A549 (cell line): ENCODE results near the gene LMAN1L. TPM values are rescaled to one million over a fixed set of nuclear protein-coding genes. Genes with fewer than 3 reads are reported as not detected.

ENCODE experiments used
- ATAC-seq, 2 experiments: fragments of 200-7000 bp in 1 of 2; fragments of >200 bp in 1 of 2; cut with Nextera tagmentation in 1 of 2; cut with Tn5 transposase in 1 of 2; 3 replicates each; pipeline versions ENCODE4 v1.8.0 to v1.9.1; 2018 to 2020; ENCODE audit warnings: mild to moderate bottlenecking in 1 of 2, moderate library complexity in 1 of 2
- CTCF ChIA-PET: fragments of 300-600 bp; sonication (Branson Sonifier 250); formaldehyde crosslinking; extraction: SDS; loops from one replicate; lab custom pipeline; 2021; ENCODE audit warnings: antibody characterized with exemption, inconsistent platforms; lab: Yijun Ruan, JAX
- POLR2A ChIA-PET: fragments of 350-600 bp; formaldehyde crosslinking; extraction: SDS; loops from one replicate; lab custom pipeline; 2021; ENCODE audit warnings: antibody characterized with exemption, inconsistent platforms; lab: Yijun Ruan, JAX
- DNase-seq, 2 experiments: peaks; one replicate each; pipeline versions ENCODE4 v3.0.0 to v3.0.0-alpha.2; 2011 to 2016; ENCODE audit warnings: low read depth in 1 of 2, low spot score in 1 of 2
- FAIRE-seq: peaks from 2 replicates; lab custom pipeline; 2011; peaks lifted over from hg19 to GRCh38; lab: Jason Lieb, UNC
- H3K27ac ChIP-seq, 2 experiments: fragments of >200 bp; sonication (Bioruptor Twin); formaldehyde crosslinking; 3 replicates each; pipeline ENCODE4 v1.5.1; 2016 to 2017
- H3K4me1 ChIP-seq: fragments of >200 bp; sonication (Bioruptor Twin); formaldehyde crosslinking; 3 replicates; pipeline ENCODE4 v1.6.1; 2016
- H3K4me2 ChIP-seq: fragments of >200 bp; sonication (Bioruptor Twin); formaldehyde crosslinking; 3 replicates; pipeline ENCODE4 v1.6.1; 2016
- H3K4me3 ChIP-seq: fragments of >200 bp; sonication (Bioruptor Twin); formaldehyde crosslinking; 3 replicates; pipeline ENCODE4 v1.5.1; 2016
- H3K9me3 ChIP-seq: fragments of >200 bp; sonication (Bioruptor Twin); formaldehyde crosslinking; 3 replicates; pipeline ENCODE4 v1.6.1; 2016
- CHD2 ChIP-seq: fragments of 150-350 bp; IDR thresholded peaks from 2 replicates; pipeline ENCODE4 v1.6.1; 2014; ENCODE audit warnings: low read length; ENCODE audit not compliant: partially characterized antibody
- CHD4 ChIP-seq: fragments of 200-600 bp; sonication (generic); IDR thresholded peaks from 2 replicates; pipeline ENCODE4 v1.6.1; 2016; ENCODE audit warnings: antibody characterized with exemption, mild to moderate bottlenecking, borderline replicate concordance
- EP300 ChIP-seq, 2 experiments: fragments of >200 bp; sonication (Bioruptor Twin); formaldehyde crosslinking; IDR thresholded peaks; 2 replicates in 1 of 2; 3 replicates in 1 of 2; pipeline ENCODE4 v1.6.1; 2016 to 2017
- FOSB ChIP-seq: fragments of 250-450 bp; sonication (Bioruptor Pico); IDR thresholded peaks from 2 replicates; pipeline ENCODE4 v1.5.0; 2020; ENCODE audit warnings: mild to moderate bottlenecking, moderate library complexity
- FOSL2 ChIP-seq, 2 experiments: fragments of 450-650 bp in 1 of 2; fragments of >200 bp in 1 of 2; sonication (Bioruptor Twin) in 1 of 2; formaldehyde crosslinking; IDR thresholded peaks; 2 replicates each; pipeline versions ENCODE4 v1.5.0 to v1.6.1; 2016 to 2020; ENCODE audit warnings: mild to moderate bottlenecking in 1 of 2, moderate library complexity in 1 of 2
- FOXS1 ChIP-seq: fragments of 250-450 bp; sonication (Bioruptor Pico); IDR thresholded peaks from 2 replicates; pipeline ENCODE4 v1.5.0; 2020; ENCODE audit warnings: mild to moderate bottlenecking, moderate library complexity
- HDAC2 ChIP-seq: fragments of 200-600 bp; sonication (generic); IDR thresholded peaks from 2 replicates; pipeline ENCODE4 v1.6.1; 2016
- HEYL ChIP-seq: fragments of 250-450 bp; sonication (Bioruptor Pico); IDR thresholded peaks from 2 replicates; pipeline ENCODE4 v1.8.0; 2021; ENCODE audit warnings: mild to moderate bottlenecking, moderate library complexity
- HMGXB4 ChIP-seq: fragments of 250-450 bp; sonication (Bioruptor Pico); IDR thresholded peaks from 2 replicates; pipeline ENCODE4 v1.5.0; 2021; ENCODE audit warnings: mild to moderate bottlenecking, moderate library complexity, borderline replicate concordance
- HOXB5 ChIP-seq: fragments of 250-450 bp; sonication (Bioruptor Pico); IDR thresholded peaks from 2 replicates; pipeline ENCODE4 v1.5.0; 2020; ENCODE audit warnings: mild to moderate bottlenecking, moderate library complexity
- KDM1A ChIP-seq: fragments of 200-600 bp; sonication (generic); IDR thresholded peaks from 2 replicates; pipeline ENCODE4 v1.6.1; 2016; ENCODE audit warnings: low read depth, mild to moderate bottlenecking
- KDM5A ChIP-seq: fragments of 200-600 bp; sonication (generic); IDR thresholded peaks from 2 replicates; pipeline ENCODE4 v1.6.1; 2016; ENCODE audit warnings: antibody characterized with exemption, mild to moderate bottlenecking
- MAFK ChIP-seq: fragments of 450-650 bp; IDR thresholded peaks from 2 replicates; pipeline ENCODE4 v1.6.1; 2014; ENCODE audit not compliant: partially characterized antibody
- NFE2L2 ChIP-seq: fragments of 150-350 bp; conservative IDR thresholded peaks from 2 replicates; pipeline ENCODE4 v1.6.1; 2014; ENCODE audit warnings: low read length
- PBX3 ChIP-seq: IDR thresholded peaks from 2 replicates; pipeline ENCODE4 v1.6.1; 2012
- PHF8 ChIP-seq: fragments of 200-600 bp; sonication (generic); IDR thresholded peaks from 2 replicates; pipeline ENCODE4 v1.6.1; 2016; ENCODE audit warnings: low read depth, mild to moderate bottlenecking, antibody characterized with exemption, moderate library complexity, borderline replicate concordance
- POLR2A ChIP-seq: IDR thresholded peaks from 2 replicates; pipeline ENCODE4 v1.6.1; 2012; ENCODE audit warnings: mild to moderate bottlenecking, low read length
- RAD21 ChIP-seq, 2 experiments: fragments of >200 bp in 1 of 2; sonication (Bioruptor Twin) in 1 of 2; formaldehyde crosslinking in 1 of 2; IDR thresholded peaks in 1 of 2; conservative IDR thresholded peaks in 1 of 2; 2 replicates in 1 of 2; 3 replicates in 1 of 2; pipeline ENCODE4 v1.6.1; 2012 to 2018; ENCODE audit warnings: inconsistent platforms in 1 of 2
- RCOR1 ChIP-seq: fragments of 150-350 bp; IDR thresholded peaks from 2 replicates; pipeline ENCODE4 v1.6.1; 2014; ENCODE audit warnings: antibody characterized with exemption, low read length, low read depth
- RFX5 ChIP-seq: fragments of 450-650 bp; IDR thresholded peaks from 2 replicates; pipeline ENCODE4 v1.7.1; 2014; ENCODE audit warnings: antibody characterized with exemption, mild to moderate bottlenecking, moderate library complexity
- SMC3 ChIP-seq: fragments of >200 bp; sonication (Bioruptor Twin); formaldehyde crosslinking; IDR thresholded peaks from 3 replicates; pipeline ENCODE4 v1.6.1; 2018; ENCODE audit warnings: inconsistent platforms
- SREBF2 ChIP-seq: fragments of 450-650 bp; IDR thresholded peaks from 2 replicates; pipeline ENCODE4 v1.6.1; 2014; ENCODE audit warnings: mild to moderate bottlenecking, moderate library complexity
- TFCP2L1 ChIP-seq: fragments of 250-450 bp; sonication (Bioruptor Pico); IDR thresholded peaks from 2 replicates; pipeline ENCODE4 v1.5.0; 2021; ENCODE audit warnings: mild to moderate bottlenecking
- USF2 ChIP-seq: fragments of 450-650 bp; IDR thresholded peaks from 2 replicates; pipeline ENCODE4 v1.6.1; 2014; ENCODE audit warnings: antibody characterized with exemption
- ZC3H11A ChIP-seq: fragments of 450-650 bp; IDR thresholded peaks from 2 replicates; pipeline ENCODE4 v1.6.1; 2014; ENCODE audit warnings: antibody characterized with exemption, mild to moderate bottlenecking
- ZNF302 ChIP-seq: fragments of 250-450 bp; sonication (Bioruptor Pico); IDR thresholded peaks from 2 replicates; pipeline ENCODE4 v1.9.0; 2021; ENCODE audit warnings: inconsistent platforms, mild to moderate bottlenecking, moderate library complexity
- WGBS: methylation state at CpG from one replicate; pipeline ENCODE4 v1.1.6; 2017; ENCODE audit errors: missing lambda C conversion rate; 5-methylcytosine and 5-hydroxymethylcytosine counted together
- polyA plus RNA-seq, 4 experiments: library from polyadenylated mRNA; depleted of rRNA in 3 of 4; stranded (reverse); fragments of >200 nt; fragmentation: RNase III in 1 of 4; extraction: RNeasy Plus Mini Kit Qiagen cat#74134 plus additional on column Dnase treatment in 1 of 4; gene quantifications; 2 replicates in 3 of 4; 3 replicates in 1 of 4; pipeline ENCODE4 v1.2.3, GENCODE V29; 2011 to 2017
- TF ChIP-seq, protein P1 (sequence below): fragments of 200-600 bp; sonication (generic); IDR thresholded peaks from 2 replicates; pipeline ENCODE4 v1.6.1; 2016; ENCODE audit warnings: antibody characterized with exemption, mild to moderate bottlenecking, moderate library complexity
- TF ChIP-seq, protein P2 (sequence below): IDR thresholded peaks from 2 replicates; pipeline ENCODE4 v1.6.1; 2012

Gene LMAN1L
- polyA plus RNA-seq, 2 of the 4 experiments (the other 2 are of a cell fraction) = not detected

DNA sequence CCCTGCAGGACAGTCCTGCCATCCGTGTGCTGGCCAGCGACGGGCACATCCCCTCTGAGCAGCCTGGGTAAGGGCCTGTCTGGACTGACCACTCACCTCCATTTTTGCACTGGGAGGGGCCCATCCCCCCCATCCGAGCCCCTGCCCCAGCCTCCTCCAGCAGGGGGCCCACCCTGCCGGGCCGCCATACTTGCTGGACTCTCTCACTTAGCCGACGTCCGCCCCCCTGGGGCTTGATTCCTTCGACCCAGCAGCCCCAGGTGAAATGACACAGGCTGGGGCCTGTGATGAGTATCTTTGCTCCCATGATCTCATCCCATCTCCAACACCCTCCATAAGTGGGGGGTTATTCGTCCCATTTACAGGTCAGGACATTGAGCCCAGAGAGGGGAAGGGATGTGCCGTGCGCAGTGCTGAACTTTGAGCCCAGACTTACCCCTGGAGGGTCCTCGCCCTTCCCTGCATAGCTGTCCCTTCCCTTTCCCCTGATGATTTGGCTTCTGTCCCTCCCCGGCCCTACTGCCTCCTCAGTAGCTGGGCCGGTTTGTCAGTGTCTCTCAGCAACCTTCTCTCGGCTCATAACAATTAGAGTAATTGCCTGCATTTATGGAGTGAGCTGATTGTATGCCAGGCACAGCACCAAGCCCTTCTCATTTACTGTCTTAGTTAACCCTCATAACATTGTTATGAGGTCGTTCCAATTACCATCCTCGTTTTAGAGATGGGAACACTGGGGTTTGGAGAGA is 4.2 kb downstream of the LMAN1L start:
- no peaks in the 10 kb centered on the region for H3K9me3 ChIP-seq
- peaks cover 14% of the 10 kb centered on the region for H3K4me1 ChIP-seq
- no peak overlapping the region for H3K4me3 ChIP-seq
- FAIRE-seq = no peak
- TF ChIP-seq NFE2L2 = no peak
- TF ChIP-seq CHD2 = no peak
- no peak for TF ChIP-seq EP300 (IDR thresholded peaks at IDR 0.05)
- TF ChIP-seq FOXS1 (CRISPR knock-in tag) = no peak
- TF ChIP-seq KDM5A = no peak
- no peak for TF ChIP-seq HOXB5
- no peak for TF ChIP-seq RAD21 (conservative IDR thresholded peaks at IDR 0.05 in 1 of 2, IDR thresholded peaks at IDR 0.05 in 1 of 2)
- TF ChIP-seq HDAC2 = no peak
- TF ChIP-seq HEYL (CRISPR knock-in tag) = no peak
- TF ChIP-seq CHD4 = no peak
- TF ChIP-seq ZNF302 (CRISPR knock-in tag) = no peak
- TF ChIP-seq HMGXB4 (CRISPR knock-in tag) = no peak
- no peak for TF ChIP-seq SREBF2
- TF ChIP-seq RFX5 = no peak
- TF ChIP-seq, protein P1, sequence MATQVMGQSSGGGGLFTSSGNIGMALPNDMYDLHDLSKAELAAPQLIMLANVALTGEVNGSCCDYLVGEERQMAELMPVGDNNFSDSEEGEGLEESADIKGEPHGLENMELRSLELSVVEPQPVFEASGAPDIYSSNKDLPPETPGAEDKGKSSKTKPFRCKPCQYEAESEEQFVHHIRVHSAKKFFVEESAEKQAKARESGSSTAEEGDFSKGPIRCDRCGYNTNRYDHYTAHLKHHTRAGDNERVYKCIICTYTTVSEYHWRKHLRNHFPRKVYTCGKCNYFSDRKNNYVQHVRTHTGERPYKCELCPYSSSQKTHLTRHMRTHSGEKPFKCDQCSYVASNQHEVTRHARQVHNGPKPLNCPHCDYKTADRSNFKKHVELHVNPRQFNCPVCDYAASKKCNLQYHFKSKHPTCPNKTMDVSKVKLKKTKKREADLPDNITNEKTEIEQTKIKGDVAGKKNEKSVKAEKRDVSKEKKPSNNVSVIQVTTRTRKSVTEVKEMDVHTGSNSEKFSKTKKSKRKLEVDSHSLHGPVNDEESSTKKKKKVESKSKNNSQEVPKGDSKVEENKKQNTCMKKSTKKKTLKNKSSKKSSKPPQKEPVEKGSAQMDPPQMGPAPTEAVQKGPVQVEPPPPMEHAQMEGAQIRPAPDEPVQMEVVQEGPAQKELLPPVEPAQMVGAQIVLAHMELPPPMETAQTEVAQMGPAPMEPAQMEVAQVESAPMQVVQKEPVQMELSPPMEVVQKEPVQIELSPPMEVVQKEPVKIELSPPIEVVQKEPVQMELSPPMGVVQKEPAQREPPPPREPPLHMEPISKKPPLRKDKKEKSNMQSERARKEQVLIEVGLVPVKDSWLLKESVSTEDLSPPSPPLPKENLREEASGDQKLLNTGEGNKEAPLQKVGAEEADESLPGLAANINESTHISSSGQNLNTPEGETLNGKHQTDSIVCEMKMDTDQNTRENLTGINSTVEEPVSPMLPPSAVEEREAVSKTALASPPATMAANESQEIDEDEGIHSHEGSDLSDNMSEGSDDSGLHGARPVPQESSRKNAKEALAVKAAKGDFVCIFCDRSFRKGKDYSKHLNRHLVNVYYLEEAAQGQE = no peak
- no peak for TF ChIP-seq PHF8
- TF ChIP-seq ZC3H11A = no peak
- TF ChIP-seq RCOR1 = no peak
- no peak for TF ChIP-seq KDM1A
- DNase-seq = no peak
- 65% methylated on average over 17 of the region's 19 CpGs for WGBS
- POLR2A ChIA-PET = no interaction called here
- H3K4me2 ChIP-seq = no peak overlapping the region
- no peak overlapping the region for H3K27ac ChIP-seq
- CTCF ChIA-PET = interaction anchor here (65.6 to 66.7 kb wide), 2 partner anchors 2 to 26 kb away, joined by 1908 read pairs; partner anchors contain the start of genes CPLX3, CSK, LMAN1L and ULK3
- ATAC-seq = no peak

DNA sequence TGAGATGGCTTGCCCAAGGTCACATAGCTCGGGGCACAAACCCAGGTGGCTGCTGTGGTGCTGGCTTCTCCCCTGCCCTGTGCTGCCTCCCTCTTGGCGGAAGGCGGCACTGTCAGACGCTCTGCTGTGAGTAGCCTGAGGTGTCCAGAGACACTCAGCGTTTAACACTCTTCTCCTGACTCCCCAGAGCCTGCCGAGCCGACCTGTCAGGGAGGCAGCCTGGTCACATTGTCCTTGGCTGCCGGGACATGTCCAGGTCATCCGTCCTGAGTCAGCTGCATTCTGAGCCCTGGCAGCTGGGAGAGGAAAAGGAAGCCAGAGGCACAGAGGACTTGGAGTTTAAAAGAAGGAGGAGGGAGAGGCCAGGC is 4.7 kb downstream of the LMAN1L start:
- H3K9me3 ChIP-seq = no peaks in the 10 kb centered on the region
- peaks cover 14% of the 10 kb centered on the region for H3K4me1 ChIP-seq
- CTCF ChIA-PET = interaction anchor here (65.6 to 66.7 kb wide), 2 partner anchors 2 to 26 kb away, joined by 1908 read pairs; partner anchors contain the start of genes CPLX3, CSK, LMAN1L and ULK3
- H3K27ac ChIP-seq = no peak overlapping the region
- no peak for DNase-seq
- H3K4me3 ChIP-seq = no peak overlapping the region
- ATAC-seq = peak; percentile 20 to 56; a peak in 3 of 6 replicates
- POLR2A ChIA-PET = interaction anchor here (0.7 kb wide), 1 partner anchor 551 kb away, joined by 3 read pairs; no protein-coding TSS in a partner anchor
- TF ChIP-seq FOSB (no peak), USF2 (no peak), TFCP2L1 (CRISPR knock-in tag) (no peak), POLR2A (no peak), CHD2 (no peak), SMC3 (no peak), HMGXB4 (CRISPR knock-in tag) (no peak), KDM1A (no peak), FOSL2 (IDR thresholded peaks at IDR 0.05) (no peak), FOSL2 (CRISPR knock-in tag; IDR thresholded peaks at IDR 0.05) (no peak), RFX5 (no peak), PBX3 (no peak), MAFK (no peak)
- TF ChIP-seq, protein P2, sequence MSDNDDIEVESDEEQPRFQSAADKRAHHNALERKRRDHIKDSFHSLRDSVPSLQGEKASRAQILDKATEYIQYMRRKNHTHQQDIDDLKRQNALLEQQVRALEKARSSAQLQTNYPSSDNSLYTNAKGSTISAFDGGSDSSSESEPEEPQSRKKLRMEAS = no peak
- no peak overlapping the region for H3K4me2 ChIP-seq
- 44% methylated on average over 9 of the region's 9 CpGs for WGBS
- no peak for FAIRE-seq
